Kidney epithelial cell (primary cell): ENCODE data around the gene SNRPA. TPM values are rescaled to one million over a fixed set of nuclear protein-coding genes. Genes with fewer than 3 reads are reported as not detected.

ENCODE experiments used
- DNase-seq: peaks from one replicate; pipeline ENCODE4 v3.0.0-alpha.2; 2010; ENCODE audit warnings: low read depth
- H3K27me3 ChIP-seq: 2 replicates; pipeline ENCODE4 v1.6.0; 2011; ENCODE audit warnings: low read length; ENCODE audit not compliant: control insufficient read depth, insufficient read depth
- H3K36me3 ChIP-seq: 2 replicates; pipeline ENCODE4 v1.5.1; 2011; ENCODE audit warnings: low read length; ENCODE audit not compliant: control insufficient read depth, insufficient read depth
- H3K4me3 ChIP-seq: 2 replicates; pipeline ENCODE4 v1.5.1; 2011; ENCODE audit warnings: low read depth, mild to moderate bottlenecking, control low read depth, low read length
- CTCF ChIP-seq: IDR thresholded peaks from 2 replicates; pipeline ENCODE4 v1.5.1; 2011; ENCODE audit warnings: mild to moderate bottlenecking, moderate library complexity, low read length, control low read depth, inconsistent platforms; ENCODE audit not compliant: insufficient read depth, poor library complexity, severe bottlenecking
- total RNA-seq: library from RNA; depleted of rRNA; stranded (reverse); fragments of >200 nt; gene quantifications from 2 replicates; pipeline ENCODE4 v1.2.3, GENCODE V29; 2015

The SNRPA gene
- total RNA-seq, 1 donor from 2014 or later, result 110 TPM

DNA sequence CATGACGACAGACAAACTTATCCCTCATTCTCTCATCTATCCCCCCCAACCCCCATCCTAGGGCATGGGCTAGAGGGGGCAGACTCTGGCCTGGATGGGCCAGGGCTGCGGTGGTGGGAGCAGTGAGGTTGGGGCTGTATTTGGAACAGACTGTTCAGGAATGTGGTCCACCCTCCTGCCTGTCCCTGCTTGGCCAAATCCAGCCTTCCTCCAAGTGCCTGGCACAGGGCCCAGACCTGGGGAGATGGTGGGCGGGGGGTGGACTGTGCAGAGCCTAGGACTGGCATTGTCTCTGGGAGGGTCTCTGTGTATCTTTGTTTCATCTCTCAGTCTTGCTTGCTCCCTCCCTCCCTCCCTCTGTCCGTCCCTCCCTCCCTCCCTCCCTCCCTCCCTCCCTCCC, 62.2 kb downstream of the SNRPA start:
- DNase-seq, result no peak
- peaks cover 16% of the 10 kb centered on the region for H3K27me3 ChIP-seq
- H3K4me3 ChIP-seq, result no peak overlapping the region
- no peak for TF ChIP-seq CTCF
- no peaks in the 10 kb centered on the region for H3K36me3 ChIP-seq

Other genes with a start within 250 kb of the SNRPA start
- gene SHKBP1, start 174.3 kb upstream of the SNRPA start, total RNA-seq, result 105 and 142 TPM in 2 replicates
- gene LTBP4, start 149.8 kb upstream of the SNRPA start, total RNA-seq, result 89.3 and 98.3 TPM in 2 replicates
- gene NUMBL, start 60.6 kb upstream of the SNRPA start, total RNA-seq, result 12.6 and 20.0 TPM in 2 replicates
- 20.0 and 30.4 TPM in 2 replicates for gene COQ8B, start 34.3 kb upstream of the SNRPA start, total RNA-seq
- gene ITPKC, start 34.1 kb upstream of the SNRPA start, total RNA-seq, result 25.8 and 40.2 TPM in 2 replicates
- gene ACTMAP, start 726 bp upstream of the SNRPA start, total RNA-seq, result 7.2 and 8.8 TPM in 2 replicates
- gene MIA, start 24.3 kb downstream of the SNRPA start, total RNA-seq, result not detected in 2 replicates
- 23.0 and 35.3 TPM in 2 replicates for gene RAB4B, start 27.0 kb downstream of the SNRPA start, total RNA-seq
- 99.9 and 102 TPM in 2 replicates for gene EGLN2, start 48.0 kb downstream of the SNRPA start, total RNA-seq
- not detected in 2 replicates for gene CYP2A6, start 99.2 kb downstream of the SNRPA start, total RNA-seq
- gene CYP2A7, start 131.0 kb downstream of the SNRPA start, total RNA-seq, result not detected in 2 replicates
- gene CYP2B6, start 240.1 kb downstream of the SNRPA start, total RNA-seq, result 0.13 TPM in 1 of 2 replicates, not detected in the other